A673 (cell line): ENCODE measurements around the gene DPPA5.

Source experiments
- EZH2 ChIP-seq: fragments of 200-600 bp; sonication (generic); IDR thresholded peaks from 2 replicates; pipeline ENCODE4 v1.6.1; 2017; ENCODE audit warnings: borderline replicate concordance, low read depth, mild to moderate bottlenecking, mixed read lengths, antibody characterized with exemption, low read length; ENCODE audit not compliant: poor library complexity, severe bottlenecking
- TF ChIP-seq, protein P1 (sequence below): fragments of 300-800, 200-600 bp; sonication (generic); conservative IDR thresholded peaks from 2 replicates; pipeline ENCODE4 v1.5.1; 2017; ENCODE audit warnings: low read depth, mild to moderate bottlenecking, antibody characterized with exemption, low read length, moderate library complexity, mixed read lengths

DNA sequence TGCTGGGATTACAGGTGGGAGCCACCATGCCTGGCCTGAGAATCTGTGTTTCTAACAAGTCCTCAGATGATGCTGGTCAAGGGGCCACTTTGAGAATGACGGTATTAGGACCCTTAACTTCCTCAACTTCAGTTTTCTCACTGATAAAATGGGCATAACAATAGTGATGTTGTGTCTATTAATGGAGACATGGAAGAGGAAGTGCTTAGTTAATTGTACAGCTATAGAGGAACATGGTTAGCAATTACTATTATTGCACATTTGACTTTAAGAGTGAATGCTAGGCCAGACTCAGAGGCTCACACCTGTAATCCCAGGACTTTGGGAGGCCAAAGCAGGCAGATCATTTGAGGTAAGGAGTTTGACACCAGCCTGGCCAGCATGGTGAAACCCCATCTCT, 12.7 kb downstream of the DPPA5 start:
- TF ChIP-seq, protein P1, sequence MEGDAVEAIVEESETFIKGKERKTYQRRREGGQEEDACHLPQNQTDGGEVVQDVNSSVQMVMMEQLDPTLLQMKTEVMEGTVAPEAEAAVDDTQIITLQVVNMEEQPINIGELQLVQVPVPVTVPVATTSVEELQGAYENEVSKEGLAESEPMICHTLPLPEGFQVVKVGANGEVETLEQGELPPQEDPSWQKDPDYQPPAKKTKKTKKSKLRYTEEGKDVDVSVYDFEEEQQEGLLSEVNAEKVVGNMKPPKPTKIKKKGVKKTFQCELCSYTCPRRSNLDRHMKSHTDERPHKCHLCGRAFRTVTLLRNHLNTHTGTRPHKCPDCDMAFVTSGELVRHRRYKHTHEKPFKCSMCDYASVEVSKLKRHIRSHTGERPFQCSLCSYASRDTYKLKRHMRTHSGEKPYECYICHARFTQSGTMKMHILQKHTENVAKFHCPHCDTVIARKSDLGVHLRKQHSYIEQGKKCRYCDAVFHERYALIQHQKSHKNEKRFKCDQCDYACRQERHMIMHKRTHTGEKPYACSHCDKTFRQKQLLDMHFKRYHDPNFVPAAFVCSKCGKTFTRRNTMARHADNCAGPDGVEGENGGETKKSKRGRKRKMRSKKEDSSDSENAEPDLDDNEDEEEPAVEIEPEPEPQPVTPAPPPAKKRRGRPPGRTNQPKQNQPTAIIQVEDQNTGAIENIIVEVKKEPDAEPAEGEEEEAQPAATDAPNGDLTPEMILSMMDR = no peak
- no peak for TF ChIP-seq EZH2
